ENCODE data around the gene PPP2R5C.

The PPP2R5C gene

DNA sequence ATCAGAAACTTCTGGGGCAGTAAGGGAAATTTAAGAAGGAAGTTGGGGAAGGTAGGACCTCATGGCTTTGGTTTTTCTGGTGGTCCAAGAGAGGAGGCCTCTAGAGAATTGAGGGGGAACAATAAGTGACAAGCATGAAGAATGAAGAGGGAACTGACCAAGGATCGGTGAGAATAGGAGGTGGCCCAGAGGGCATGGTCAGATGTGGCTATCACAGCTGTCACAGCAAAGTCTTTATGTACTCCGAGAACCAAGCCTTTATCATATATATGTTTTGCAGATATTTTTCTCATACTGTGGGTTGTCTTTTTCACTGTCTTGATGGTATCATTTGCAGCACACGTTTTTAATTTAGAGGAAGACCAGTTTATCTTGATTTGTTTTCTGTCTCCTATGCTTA lies 64.3 kb downstream of the PPP2R5C start:
- TF ChIP-seq, protein P1, sequence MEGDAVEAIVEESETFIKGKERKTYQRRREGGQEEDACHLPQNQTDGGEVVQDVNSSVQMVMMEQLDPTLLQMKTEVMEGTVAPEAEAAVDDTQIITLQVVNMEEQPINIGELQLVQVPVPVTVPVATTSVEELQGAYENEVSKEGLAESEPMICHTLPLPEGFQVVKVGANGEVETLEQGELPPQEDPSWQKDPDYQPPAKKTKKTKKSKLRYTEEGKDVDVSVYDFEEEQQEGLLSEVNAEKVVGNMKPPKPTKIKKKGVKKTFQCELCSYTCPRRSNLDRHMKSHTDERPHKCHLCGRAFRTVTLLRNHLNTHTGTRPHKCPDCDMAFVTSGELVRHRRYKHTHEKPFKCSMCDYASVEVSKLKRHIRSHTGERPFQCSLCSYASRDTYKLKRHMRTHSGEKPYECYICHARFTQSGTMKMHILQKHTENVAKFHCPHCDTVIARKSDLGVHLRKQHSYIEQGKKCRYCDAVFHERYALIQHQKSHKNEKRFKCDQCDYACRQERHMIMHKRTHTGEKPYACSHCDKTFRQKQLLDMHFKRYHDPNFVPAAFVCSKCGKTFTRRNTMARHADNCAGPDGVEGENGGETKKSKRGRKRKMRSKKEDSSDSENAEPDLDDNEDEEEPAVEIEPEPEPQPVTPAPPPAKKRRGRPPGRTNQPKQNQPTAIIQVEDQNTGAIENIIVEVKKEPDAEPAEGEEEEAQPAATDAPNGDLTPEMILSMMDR (conservative IDR thresholded peaks at IDR 0.05), result no peak
- no peak overlapping the region for H3K27ac ChIP-seq

GRCh38 chr14:101826351-101826750 lies 64.8 kb downstream of the PPP2R5C start:
- TF ChIP-seq, protein P1 (conservative IDR thresholded peaks at IDR 0.05), result no peak
- H3K27ac ChIP-seq, result no peak overlapping the region

- no peak overlapping the region for H3K27ac ChIP-seq
- TF ChIP-seq, protein P1 (conservative IDR thresholded peaks at IDR 0.05), result no peak
Observed at GRCh38 chr14:101827286-101827685, 65.8 kb downstream of the PPP2R5C start.

- TF ChIP-seq, protein P1 (conservative IDR thresholded peaks at IDR 0.05), result no peak
Observed at GRCh38 chr14:101828046-101828445, 66.5 kb downstream of the PPP2R5C start.

DNA sequence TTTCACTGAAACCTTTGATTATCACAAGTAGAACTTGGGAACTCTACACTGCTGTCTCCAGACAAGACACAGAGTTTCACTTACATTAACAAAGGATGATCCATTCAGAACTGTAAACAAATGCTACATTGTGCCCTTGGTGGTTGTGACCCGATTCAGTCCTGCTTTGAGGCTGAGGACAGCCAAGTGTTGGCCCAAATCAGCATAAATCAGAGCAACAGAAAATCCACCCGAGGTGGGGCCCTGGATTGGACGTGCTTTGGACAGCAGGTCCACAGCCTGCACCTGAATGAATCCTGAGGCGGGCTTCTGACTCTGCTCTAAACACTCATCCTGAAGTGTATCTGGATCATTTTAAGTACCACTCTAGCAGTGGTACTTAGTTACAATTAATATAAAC lies 68.8 kb downstream of the PPP2R5C start:
- no peak overlapping the region for H3K27ac ChIP-seq
- TF ChIP-seq, protein P1 (conservative IDR thresholded peaks at IDR 0.05), result no peak

More at GRCh38 chr14:101828046-101828445, 66.5 kb downstream of the PPP2R5C start:
- no peak overlapping the region for H3K27ac ChIP-seq

GRCh38 chr14:101833045-101833444 lies 71.5 kb downstream of the PPP2R5C start:
- H3K27ac ChIP-seq, result no peak overlapping the region
- TF ChIP-seq, protein P1 (conservative IDR thresholded peaks at IDR 0.05), result no peak

GRCh38 chr14:101834397-101834796 lies 72.9 kb downstream of the PPP2R5C start:
- no peak overlapping the region for H3K27ac ChIP-seq
- TF ChIP-seq, protein P1 (conservative IDR thresholded peaks at IDR 0.05), result no peak
